MM.1S (cell line): ENCODE data around the gene TUBGCP5.

Source experiments
- CTCF ChIP-seq: fragments of 300-600 bp; sonication (generic); IDR thresholded peaks from 2 replicates; pipeline ENCODE4 v1.5.1; 2016; ENCODE audit warnings: antibody characterized with exemption, low read length, mixed read lengths
- EZH2 ChIP-seq: fragments of 300-600 bp; sonication (generic); optimal IDR thresholded peaks from 2 replicates; pipeline ENCODE3; 2017; ENCODE audit warnings: low read depth, mild to moderate bottlenecking, antibody characterized with exemption, low read length, mixed read lengths
- EZH2phosphoT487 ChIP-seq: fragments of 300-600 bp; sonication (generic); IDR thresholded peaks from 2 replicates; pipeline ENCODE4 v1.6.1; 2018; ENCODE audit warnings: antibody characterized with exemption, low read length

DNA sequence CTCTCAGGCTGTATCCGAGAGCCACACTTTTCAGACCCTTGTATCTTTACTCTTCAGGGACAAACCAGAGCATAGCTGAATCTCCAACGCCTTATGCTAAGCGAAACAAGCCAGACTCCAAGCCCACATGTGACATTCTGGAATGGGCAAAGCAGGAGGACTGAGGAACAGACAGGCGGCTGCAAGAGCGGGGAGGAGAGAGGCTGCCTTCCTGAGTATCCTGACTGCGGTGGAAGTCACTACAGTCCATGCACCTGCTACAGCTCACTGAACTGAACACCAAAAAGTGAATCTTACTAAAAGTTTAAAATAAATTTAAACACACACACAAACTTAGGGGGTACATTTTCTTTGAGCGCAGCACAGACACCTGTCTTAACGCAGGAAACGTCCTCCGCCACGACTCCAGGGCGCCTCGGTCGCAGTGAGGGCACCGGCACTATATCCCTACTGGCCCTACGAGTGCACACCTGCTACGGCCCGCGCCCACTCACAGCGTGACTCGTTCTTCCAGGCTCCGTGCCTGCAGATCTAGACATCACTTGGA lies 60.6 kb downstream of the TUBGCP5 start:
- TF ChIP-seq CTCF (no peak), EZH2 (no peak), EZH2phosphoT487 (no peak)
